Testis (tissue), 2 donors: Measurements from ENCODE around the gene CADM1.

Source experiments
- POLR2A ChIP-seq: fragments of 450-650 bp; IDR thresholded peaks from one replicate; pipeline ENCODE4 v1.6.1; 2017; ENCODE audit warnings: antibody characterized with exemption, mild to moderate bottlenecking, moderate library complexity
- TF ChIP-seq, protein P1 (sequence below), 3 experiments: fragments of 450-650 bp in 2 of 3; fragments of 200-600 bp in 1 of 3; sonication (generic) in 1 of 3; IDR thresholded peaks; one replicate each; pipeline ENCODE4 v1.5.1; 2016 to 2019; ENCODE audit warnings: antibody characterized with exemption in 3 of 3, mild to moderate bottlenecking in 2 of 3, moderate library complexity in 1 of 3

DNA sequence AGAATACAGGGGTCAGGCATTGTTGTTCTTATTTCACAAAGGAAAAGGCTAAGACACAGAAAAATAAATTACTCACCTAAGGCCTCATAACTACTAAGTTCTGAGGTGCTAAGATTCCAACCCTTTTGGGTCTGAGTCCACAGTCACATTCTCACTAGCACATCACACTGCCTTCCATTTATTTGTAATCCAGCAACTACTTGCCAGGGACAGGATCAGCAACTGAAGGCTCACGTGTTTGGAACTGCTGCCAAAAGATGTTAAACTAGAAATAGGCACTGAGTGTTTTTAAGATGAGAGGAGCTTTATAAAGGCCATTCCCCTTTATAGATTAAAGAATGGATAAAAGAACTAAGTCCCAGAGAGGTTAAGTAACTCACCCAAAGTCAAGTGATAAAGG is 58.0 kb downstream of the CADM1 start:
- TF ChIP-seq, protein P1, sequence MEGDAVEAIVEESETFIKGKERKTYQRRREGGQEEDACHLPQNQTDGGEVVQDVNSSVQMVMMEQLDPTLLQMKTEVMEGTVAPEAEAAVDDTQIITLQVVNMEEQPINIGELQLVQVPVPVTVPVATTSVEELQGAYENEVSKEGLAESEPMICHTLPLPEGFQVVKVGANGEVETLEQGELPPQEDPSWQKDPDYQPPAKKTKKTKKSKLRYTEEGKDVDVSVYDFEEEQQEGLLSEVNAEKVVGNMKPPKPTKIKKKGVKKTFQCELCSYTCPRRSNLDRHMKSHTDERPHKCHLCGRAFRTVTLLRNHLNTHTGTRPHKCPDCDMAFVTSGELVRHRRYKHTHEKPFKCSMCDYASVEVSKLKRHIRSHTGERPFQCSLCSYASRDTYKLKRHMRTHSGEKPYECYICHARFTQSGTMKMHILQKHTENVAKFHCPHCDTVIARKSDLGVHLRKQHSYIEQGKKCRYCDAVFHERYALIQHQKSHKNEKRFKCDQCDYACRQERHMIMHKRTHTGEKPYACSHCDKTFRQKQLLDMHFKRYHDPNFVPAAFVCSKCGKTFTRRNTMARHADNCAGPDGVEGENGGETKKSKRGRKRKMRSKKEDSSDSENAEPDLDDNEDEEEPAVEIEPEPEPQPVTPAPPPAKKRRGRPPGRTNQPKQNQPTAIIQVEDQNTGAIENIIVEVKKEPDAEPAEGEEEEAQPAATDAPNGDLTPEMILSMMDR (IDR thresholded peaks at IDR 0.05), result no peak
- TF ChIP-seq POLR2A, result no peak
